Activated T-helper 17 cell treated with anti-CD3 and anti-CD28 coated beads, Interleukin-2, amount 50 U/mL, for 72 hours (primary cell): ENCODE results near the gene RGL1. TPM values are rescaled to one million over a fixed set of nuclear protein-coding genes. Genes with fewer than 3 reads are reported as not detected.

Experiments used
- ATAC-seq: fragments of 150-1000 bp; cut with Tn5 transposase; replicated peaks from 2 replicates; pipeline ENCODE4 v1.10.0; 2021; ENCODE audit warnings: mild to moderate bottlenecking, moderate library complexity
- H3K27ac Mint-ChIP-seq: one replicate; pipeline ENCODE4 v1.8.0; 2022; ENCODE audit warnings: mixed read lengths
- H3K27me3 Mint-ChIP-seq: one replicate; pipeline ENCODE4 v1.8.0; 2022; ENCODE audit warnings: mixed read lengths
- H3K36me3 Mint-ChIP-seq: one replicate; pipeline ENCODE4 v1.8.0; 2022; ENCODE audit warnings: low read depth, mild to moderate bottlenecking, mixed read lengths
- H3K4me1 Mint-ChIP-seq: one replicate; pipeline ENCODE4 v1.8.0; 2022; ENCODE audit warnings: mixed read lengths
- H3K4me3 Mint-ChIP-seq: one replicate; pipeline ENCODE4 v1.8.0; 2022; ENCODE audit warnings: mild to moderate bottlenecking, mixed read lengths
- H3K9me3 Mint-ChIP-seq: one replicate; pipeline ENCODE4 v1.8.0; 2022; ENCODE audit warnings: mixed read lengths
- total RNA-seq, 2 donors: library from RNA; stranded (reverse); gene quantifications; one replicate each; pipeline ENCODE4 v1.2.3, GENCODE V29; 2022

Gene RGL1
- total RNA-seq, 2 donors from 2014 or later, result 1.7 to 2.6 TPM

DNA sequence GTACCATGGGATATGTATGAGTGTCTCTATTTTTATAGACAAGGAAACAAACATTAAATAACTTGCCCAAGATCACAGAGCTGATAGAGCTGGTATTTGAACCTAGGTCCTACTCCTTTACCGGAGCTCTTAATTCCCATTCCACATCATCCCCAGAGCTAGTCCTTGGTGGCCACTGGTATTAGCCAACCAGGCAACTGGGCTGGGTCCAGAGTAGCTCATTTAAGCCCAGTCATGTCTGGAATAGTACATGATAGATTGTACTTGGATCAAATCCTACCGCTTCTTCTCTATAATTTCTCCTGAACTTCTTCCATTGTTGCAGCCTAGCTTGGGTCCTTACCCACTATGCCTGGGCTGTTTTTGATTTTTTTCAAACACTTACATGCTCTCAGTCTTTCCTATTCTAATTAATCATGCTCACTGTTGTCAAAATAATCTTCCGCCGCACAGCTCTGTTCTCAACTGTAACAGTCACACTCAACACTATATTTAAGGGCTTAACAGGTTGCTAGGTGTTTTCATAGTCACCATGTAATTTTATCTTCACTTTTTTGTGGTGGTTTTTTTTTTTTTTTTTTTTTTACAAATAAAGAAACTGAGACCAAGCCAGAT lies 152.4 kb downstream of the RGL1 start:
- H3K27ac Mint-ChIP-seq, result no peak overlapping the region
- H3K36me3 Mint-ChIP-seq, result no peaks in the 10 kb centered on the region
- H3K4me3 Mint-ChIP-seq, result no peak overlapping the region
- no peak for ATAC-seq
- H3K27me3 Mint-ChIP-seq, result no peaks in the 10 kb centered on the region
- H3K4me1 Mint-ChIP-seq, result peaks cover 7% of the 10 kb centered on the region
- H3K9me3 Mint-ChIP-seq, result no peaks in the 10 kb centered on the region

GRCh38 chr1:183958958-183959357 lies 154.0 kb downstream of the RGL1 start:
- Mint-ChIP-seq H3K27me3 (no peaks in the 10 kb centered on the region), H3K9me3 (no peaks in the 10 kb centered on the region), H3K36me3 (no peaks in the 10 kb centered on the region), H3K27ac (no peak overlapping the region), H3K4me3 (no peak overlapping the region), H3K4me1 (peaks cover 14% of the 10 kb centered on the region)
- no peak for ATAC-seq

- H3K4me3 Mint-ChIP-seq, result no peak overlapping the region
- H3K27me3 Mint-ChIP-seq, result peaks cover 3% of the 10 kb centered on the region
- peaks cover 7% of the 10 kb centered on the region for H3K4me1 Mint-ChIP-seq
- no peaks in the 10 kb centered on the region for H3K36me3 Mint-ChIP-seq
- no peak overlapping the region for H3K27ac Mint-ChIP-seq
- no peaks in the 10 kb centered on the region for H3K9me3 Mint-ChIP-seq
- ATAC-seq, result no peak
These were observed 156.2 kb downstream of the RGL1 start for GRCh38 chr1:183961132-183961531.

DNA sequence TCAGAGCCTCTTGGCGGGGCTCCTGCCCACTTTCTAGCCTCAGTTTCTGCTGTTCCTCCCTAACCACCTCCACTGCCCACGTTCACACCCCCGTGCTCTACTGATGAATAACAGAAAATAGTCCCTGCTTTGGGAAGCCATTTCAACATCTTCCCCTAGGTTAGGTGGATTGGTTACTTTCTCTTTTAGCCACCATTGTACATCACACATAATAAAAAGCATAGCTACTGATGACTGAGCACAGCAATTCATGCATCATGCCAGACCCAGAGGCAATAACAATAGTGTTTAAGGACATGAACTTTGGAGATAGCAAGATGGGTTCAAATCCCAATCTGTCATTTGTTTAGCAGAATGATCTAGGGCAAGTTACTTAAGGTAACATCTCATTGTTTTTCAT lies 158.0 kb downstream of the RGL1 start:
- Mint-ChIP-seq H3K9me3 (no peaks in the 10 kb centered on the region), H3K36me3 (no peaks in the 10 kb centered on the region), H3K27me3 (peaks cover 7% of the 10 kb centered on the region), H3K27ac (no peak overlapping the region), H3K4me1 (peaks cover 7% of the 10 kb centered on the region), H3K4me3 (no peak overlapping the region)
- ATAC-seq, result peak; percentile 34

DNA sequence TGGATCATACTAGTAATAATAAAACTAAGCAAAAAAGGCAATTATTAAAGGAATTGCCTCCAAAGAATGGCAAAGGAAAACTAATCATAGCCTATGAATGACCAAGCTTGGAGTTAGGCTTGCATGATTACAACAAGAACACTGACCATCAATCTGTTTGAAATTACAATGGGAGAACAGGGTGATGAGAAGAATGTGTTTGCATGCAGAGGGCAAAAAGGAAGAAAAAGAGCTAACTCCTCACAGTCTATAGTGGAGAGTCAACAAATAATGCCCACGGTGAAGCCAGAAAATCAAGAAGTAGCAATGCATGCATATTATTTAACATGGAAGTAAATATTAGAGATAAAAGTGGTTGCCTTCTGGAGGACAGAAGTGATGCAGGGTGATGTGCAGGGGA lies 160.8 kb downstream of the RGL1 start:
- Mint-ChIP-seq H3K4me1 (peaks cover 7% of the 10 kb centered on the region), H3K27ac (no peak overlapping the region), H3K4me3 (no peak overlapping the region), H3K27me3 (peaks cover 7% of the 10 kb centered on the region), H3K9me3 (no peaks in the 10 kb centered on the region), H3K36me3 (no peaks in the 10 kb centered on the region)
- no peak for ATAC-seq

DNA sequence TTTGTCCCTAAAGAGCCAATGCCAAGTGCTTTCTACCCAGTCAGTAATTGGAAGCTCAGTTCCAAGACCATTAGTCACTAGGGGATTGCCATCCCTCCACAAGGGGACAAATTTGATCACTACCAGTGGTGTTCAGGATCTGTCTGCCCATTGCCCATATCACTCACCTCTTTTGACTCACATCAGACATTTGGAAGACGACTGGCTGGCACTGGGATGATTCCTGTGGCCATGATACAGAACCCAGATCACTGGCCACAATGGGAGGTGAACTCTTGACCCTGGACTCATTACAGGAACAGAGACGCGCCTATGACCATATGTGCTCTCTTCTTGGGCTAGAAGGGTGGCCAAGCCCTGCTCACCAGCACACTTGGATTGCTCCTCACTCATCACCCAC lies 161.6 kb downstream of the RGL1 start:
- Mint-ChIP-seq H3K4me1 (peaks cover 7% of the 10 kb centered on the region), H3K36me3 (no peaks in the 10 kb centered on the region), H3K9me3 (no peaks in the 10 kb centered on the region), H3K27me3 (peaks cover 7% of the 10 kb centered on the region), H3K4me3 (no peak overlapping the region), H3K27ac (no peak overlapping the region)
- peak; percentile 35 for ATAC-seq

GRCh38 chr1:183967914-183968313 lies 163.0 kb downstream of the RGL1 start:
- ATAC-seq, result peak; percentile 56
- H3K9me3 Mint-ChIP-seq, result no peaks in the 10 kb centered on the region
- H3K27me3 Mint-ChIP-seq, result peaks cover 7% of the 10 kb centered on the region
- H3K4me3 Mint-ChIP-seq, result no peak overlapping the region
- H3K27ac Mint-ChIP-seq, result no peak overlapping the region
- no peaks in the 10 kb centered on the region for H3K36me3 Mint-ChIP-seq
- peaks cover 2% of the 10 kb centered on the region for H3K4me1 Mint-ChIP-seq

DNA sequence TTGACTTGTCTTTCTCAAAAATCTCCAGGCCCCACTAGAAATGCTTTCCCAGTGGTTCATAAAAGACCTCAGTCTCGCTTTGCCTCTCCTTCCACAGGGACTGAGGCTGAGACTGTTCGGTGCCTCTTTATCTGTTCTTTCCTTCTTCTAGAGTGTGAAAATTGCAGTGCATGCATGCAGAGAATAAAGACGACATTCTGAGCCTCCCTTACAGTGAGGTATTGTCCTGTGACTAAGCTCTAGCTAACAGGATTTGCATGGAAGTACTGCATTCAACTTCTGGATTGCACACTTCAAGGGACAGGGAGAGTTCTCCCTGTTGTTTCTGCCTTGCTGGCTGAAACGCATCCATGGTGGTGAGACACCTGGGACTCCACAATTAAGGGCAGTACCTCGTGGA lies 163.5 kb downstream of the RGL1 start:
- no peaks in the 10 kb centered on the region for H3K9me3 Mint-ChIP-seq
- no peak overlapping the region for H3K27ac Mint-ChIP-seq
- no peak overlapping the region for H3K4me3 Mint-ChIP-seq
- H3K36me3 Mint-ChIP-seq, result no peaks in the 10 kb centered on the region
- no peaks in the 10 kb centered on the region for H3K4me1 Mint-ChIP-seq
- no peak for ATAC-seq
- peaks cover 7% of the 10 kb centered on the region for H3K27me3 Mint-ChIP-seq

DNA sequence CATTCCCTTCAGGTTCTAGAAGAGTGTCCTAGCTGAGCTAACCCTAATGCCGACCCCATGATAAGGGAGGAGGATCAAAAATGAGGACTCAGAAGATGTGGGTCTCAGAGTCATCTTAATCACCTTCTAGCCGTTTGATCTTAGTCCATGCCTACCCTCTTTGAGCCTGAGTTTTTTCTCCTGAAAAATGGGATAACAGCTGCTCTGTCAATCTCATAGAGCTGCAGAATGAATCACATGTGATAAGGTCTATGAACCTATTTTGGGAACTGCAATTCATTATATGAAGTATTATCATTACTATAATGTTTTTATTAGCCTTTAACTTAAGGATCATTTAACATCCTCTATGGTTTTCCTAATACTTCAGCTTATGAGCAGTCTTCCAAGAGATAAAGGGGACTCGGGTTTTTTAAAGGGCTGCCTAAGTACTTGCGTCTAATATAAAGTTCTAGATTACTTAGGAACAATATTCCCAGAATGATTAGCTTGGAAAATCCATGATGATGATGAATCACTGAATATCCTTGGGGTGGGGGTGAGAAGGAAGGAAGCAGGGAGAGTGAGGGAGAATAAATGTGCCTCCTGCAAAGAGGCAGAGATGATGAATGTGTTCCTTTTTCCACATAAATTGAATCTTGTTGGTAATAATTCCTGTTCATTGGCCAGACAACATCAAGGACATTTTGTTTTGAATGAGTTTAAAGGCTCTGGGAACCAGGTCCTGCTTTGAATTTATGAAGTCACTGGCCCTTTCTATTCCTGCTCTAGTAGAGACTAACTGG lies 165.8 kb downstream of the RGL1 start:
- no peak overlapping the region for H3K27ac Mint-ChIP-seq
- H3K4me3 Mint-ChIP-seq, result no peak overlapping the region
- no peak for ATAC-seq
- H3K9me3 Mint-ChIP-seq, result no peaks in the 10 kb centered on the region
- H3K4me1 Mint-ChIP-seq, result no peaks in the 10 kb centered on the region
- H3K36me3 Mint-ChIP-seq, result no peaks in the 10 kb centered on the region
- H3K27me3 Mint-ChIP-seq, result peaks cover 4% of the 10 kb centered on the region

DNA sequence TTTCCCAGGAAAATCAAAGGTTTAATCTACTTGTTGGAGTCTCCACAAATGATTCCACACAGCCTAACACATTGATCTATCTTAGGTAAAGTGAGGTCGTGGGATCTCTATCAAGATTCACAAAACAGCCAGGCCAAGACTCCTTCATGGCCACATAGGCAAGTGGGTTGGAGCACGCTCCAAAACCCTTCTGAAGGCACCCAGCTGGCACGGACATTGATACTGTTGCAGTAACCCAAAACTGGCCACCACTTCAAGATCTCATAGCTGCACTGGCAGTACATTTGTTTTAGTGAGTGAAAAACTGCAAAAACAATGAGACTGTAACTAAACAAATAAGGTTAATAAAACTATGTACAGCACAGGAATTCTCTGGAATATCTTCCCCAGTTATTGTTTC lies 170.7 kb downstream of the RGL1 start:
- Mint-ChIP-seq H3K4me1 (no peaks in the 10 kb centered on the region), H3K9me3 (no peaks in the 10 kb centered on the region), H3K27me3 (no peaks in the 10 kb centered on the region), H3K36me3 (no peaks in the 10 kb centered on the region), H3K4me3 (no peak overlapping the region), H3K27ac (no peak overlapping the region)
- ATAC-seq, result no peak

GRCh38 chr1:183977717-183978116 lies 172.8 kb downstream of the RGL1 start:
- Mint-ChIP-seq H3K4me1 (no peaks in the 10 kb centered on the region), H3K36me3 (no peaks in the 10 kb centered on the region), H3K4me3 (no peak overlapping the region), H3K27ac (no peak overlapping the region), H3K27me3 (no peaks in the 10 kb centered on the region), H3K9me3 (no peaks in the 10 kb centered on the region)
- no peak for ATAC-seq

Other genes with a start within 250 kb of the RGL1 start
- 10 to 100 TPM in 1 of 2 donors, 1 to 10 TPM in 1; 4.4 to 18.7 TPM for gene NCF2, start 214.7 kb upstream of the RGL1 start, total RNA-seq
- gene ARPC5, start 169.3 kb upstream of the RGL1 start, total RNA-seq, result 100 to 1,000 TPM; 130 to 164 TPM
- not detected for gene APOBEC4, start 151.8 kb upstream of the RGL1 start, total RNA-seq
- gene COLGALT2, start 232.6 kb downstream of the RGL1 start, total RNA-seq, result 1 to 10 TPM in 1 of 2 donors, under 1 TPM in 1; 0.35 to 1.5 TPM
- 10 to 100 TPM in 1 of 2 donors, 1 to 10 TPM in 1; 8.0 to 20.9 TPM for gene TSEN15, start 246.6 kb downstream of the RGL1 start, total RNA-seq